GM19463 (cell line): ENCODE data around the gene GID8.

Experiments
- ATAC-seq: cut with Tn5 transposase; IDR thresholded peaks from one replicate; pipeline ENCODE4 v1.9.1; 2021; ENCODE audit warnings: mild to moderate bottlenecking, moderate library complexity; ENCODE audit not compliant: unreplicated experiment

Gene GID8

DNA sequence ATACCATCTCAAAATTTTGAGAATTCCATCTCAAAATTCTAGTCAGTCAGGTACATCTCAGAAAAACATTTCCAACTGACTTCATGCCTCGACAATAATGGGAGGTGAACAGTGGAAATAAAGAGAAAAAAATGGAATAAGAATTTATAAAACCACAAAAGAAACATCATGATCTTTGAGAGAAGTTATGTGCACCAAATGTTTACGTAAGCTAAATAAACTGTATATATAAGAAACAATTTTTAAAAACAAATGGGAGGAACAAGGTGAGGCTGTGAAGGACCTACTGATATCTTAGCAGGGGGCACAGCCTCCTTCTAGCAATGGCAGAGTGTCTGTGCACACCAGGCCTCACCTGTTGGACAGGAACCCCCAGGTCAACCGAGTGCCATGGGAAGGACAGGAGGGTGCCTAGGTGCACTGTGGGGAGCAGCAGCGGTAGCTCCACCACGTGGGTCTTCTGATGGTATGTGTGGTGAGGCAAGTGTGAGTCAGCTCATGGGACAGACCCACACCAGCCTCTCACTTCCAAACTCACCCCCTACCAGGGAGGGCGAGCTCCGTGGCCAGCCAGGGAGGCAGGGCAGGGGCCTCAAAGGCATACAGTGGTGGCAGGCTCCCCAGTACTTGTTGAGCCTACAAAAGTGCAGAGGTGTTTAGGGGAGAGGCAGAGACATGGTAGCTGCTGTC is 34.9 kb upstream of the GID8 start:
- no peak for ATAC-seq

GRCh38 chr20:62905536-62906117 is 32.3 kb upstream of the GID8 start:
- ATAC-seq, result no peak

GRCh38 chr20:62906209-62906608 is 31.7 kb upstream of the GID8 start:
- ATAC-seq, result no peak

DNA sequence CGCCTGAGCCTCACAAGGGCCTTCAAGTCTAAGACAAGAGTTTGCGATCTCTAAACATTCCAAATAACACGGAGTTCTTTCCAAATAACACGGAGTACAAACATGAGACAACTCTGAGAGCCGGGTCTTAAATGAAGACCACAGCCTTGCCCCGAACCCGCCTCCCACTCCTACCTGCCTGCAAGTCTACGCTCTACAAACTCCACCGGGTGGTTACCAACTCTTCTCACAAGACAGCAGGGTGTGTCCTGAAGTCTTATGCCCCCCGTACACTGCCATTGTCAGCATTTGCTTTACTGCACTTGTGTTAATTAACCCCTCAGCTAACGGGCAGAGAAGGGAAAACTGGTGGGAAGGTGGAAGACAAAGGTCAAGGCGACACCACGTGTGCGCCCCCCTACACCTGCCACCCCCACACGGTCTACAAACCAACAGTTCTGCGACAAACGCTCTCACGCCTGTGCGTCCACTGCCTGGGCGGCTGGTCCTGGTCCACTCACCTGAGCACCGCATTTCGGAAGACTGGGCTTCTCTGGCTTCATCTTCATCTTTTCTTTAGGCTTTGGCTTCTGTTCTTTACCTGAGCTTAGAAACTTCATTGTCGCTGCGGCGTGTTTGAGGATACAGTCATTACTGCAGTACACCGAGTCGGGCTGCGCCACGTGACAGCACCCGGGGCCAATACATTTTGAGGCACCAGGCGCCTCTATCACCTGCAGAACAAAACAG is 31.1 kb upstream of the GID8 start:
- ATAC-seq, result no peak

- no peak for ATAC-seq
These were observed 30.3 kb upstream of the GID8 start for GRCh38 chr20:62907384-62908317.

GRCh38 chr20:62908971-62909791 is 28.8 kb upstream of the GID8 start:
- ATAC-seq, result no peak

DNA sequence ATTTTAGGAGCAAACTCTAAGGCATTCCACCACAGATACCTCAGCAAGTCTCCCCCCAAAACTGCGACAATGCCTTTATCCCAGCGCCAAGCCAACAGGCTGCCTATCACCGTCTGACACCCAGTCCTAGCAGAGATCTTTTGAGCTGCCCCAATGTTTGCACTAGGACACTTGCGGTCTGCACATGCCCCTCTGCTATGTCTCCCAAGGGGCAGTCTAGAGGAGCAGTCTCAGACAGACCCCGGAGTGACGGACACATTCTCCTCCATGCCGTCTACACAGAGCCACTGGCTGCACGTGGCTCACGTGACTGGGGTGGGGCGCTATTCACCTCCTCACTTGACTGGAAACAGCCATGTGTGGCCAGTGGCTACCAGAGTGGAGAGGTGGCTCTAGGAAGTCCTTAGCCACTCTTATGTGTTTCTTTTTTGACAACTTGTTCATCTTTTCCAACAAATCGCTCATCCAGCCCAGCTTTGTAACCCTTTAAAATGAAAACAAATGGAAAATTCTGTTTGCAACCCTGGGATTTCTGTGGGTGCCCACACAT is 27.7 kb upstream of the GID8 start:
- no peak for ATAC-seq

GRCh38 chr20:62910777-62911497 is 27.0 kb upstream of the GID8 start:
- no peak for ATAC-seq

DNA sequence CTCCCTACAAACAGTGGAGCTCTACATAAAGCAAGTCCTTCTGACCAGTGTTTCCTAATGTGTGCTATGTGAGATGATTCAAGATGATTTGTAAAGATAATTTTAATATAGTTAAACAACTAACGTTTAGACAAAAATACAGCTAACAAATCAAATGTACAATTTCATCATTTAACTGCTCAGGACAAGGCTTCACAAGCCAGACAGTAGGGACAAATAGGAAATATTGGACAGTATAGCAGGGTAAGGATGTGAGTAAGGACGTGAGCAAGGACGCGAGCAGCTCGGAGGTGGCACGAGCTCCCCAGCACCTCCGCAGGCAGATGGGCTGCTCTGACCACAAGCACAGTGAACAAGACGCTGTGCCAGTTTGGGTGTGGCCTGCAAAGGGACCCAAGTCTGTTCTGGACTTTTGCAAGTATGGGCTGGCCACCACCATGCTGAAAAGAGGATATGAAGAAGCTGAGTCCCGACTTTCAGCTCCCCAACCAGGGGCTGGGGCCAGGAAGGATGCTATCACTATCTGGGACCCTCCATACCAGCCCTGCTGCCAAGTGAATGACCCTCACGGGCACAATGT is 26.2 kb upstream of the GID8 start:
- no peak for ATAC-seq

- ATAC-seq, result no peak
These were observed 24.8 kb upstream of the GID8 start for GRCh38 chr20:62913043-62913630.

DNA sequence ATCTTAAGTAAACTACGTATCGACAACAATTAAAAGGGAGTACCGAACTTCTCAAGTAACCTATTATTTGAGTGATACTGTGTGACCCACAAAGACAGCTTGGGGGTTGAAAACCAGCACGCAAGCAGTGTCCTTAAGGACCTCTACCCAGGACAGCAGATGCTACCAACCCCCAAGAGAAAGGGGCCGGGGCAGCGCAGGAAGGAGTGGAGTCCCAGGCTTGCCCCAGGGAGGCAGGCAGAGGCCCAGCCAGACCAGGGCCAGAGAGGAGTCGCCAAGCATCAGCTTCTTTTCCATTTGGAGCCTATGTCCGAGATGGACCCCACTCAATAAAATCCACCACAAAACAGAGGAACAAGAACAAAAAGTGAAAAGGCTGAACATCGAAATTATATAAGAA is 23.5 kb upstream of the GID8 start:
- ATAC-seq, result no peak

GRCh38 chr20:62914970-62915457 is 22.9 kb upstream of the GID8 start:
- no peak for ATAC-seq

GRCh38 chr20:62916703-62917476 is 21.1 kb upstream of the GID8 start:
- no peak for ATAC-seq

DNA sequence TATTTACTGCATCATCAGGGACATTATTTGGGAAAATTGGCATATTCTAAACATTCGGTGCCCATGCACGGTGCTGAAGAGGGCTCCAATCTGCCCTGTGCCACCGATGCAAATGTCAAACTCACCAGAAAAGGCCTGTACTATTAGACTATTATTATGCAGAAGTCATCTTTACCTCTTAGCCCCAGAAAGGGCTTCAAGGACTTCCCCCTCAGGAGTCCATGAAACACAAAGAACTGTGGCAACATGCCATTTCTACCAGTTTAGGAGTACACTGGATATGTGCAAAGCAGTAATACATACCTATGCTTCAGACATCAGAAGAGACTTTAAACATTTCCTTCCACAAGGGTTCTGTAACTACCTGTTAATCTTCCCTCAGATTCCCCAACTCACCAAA is 20.2 kb upstream of the GID8 start:
- no peak for ATAC-seq

- ATAC-seq, result no peak
These were observed 19.8 kb upstream of the GID8 start for GRCh38 chr20:62918147-62918546.

DNA sequence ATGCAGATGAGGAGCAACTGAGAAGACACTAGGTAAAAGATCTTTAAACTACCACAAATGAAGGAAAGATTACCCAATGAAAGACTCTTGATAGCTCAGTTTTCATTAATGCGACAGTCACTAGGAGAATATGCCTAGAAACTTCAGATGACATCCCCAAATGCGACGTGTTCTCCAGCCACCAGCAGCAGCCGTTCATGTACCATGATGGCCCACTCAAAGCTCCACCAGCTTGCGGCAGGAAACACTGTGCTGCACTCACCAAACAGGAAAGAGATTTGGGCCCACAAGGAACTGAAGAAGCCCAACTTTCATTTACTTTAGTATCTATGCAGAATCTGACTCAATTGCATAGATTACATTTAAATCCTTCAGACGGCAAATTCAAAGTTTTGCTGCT is 19.1 kb upstream of the GID8 start:
- ATAC-seq, result no peak

DNA sequence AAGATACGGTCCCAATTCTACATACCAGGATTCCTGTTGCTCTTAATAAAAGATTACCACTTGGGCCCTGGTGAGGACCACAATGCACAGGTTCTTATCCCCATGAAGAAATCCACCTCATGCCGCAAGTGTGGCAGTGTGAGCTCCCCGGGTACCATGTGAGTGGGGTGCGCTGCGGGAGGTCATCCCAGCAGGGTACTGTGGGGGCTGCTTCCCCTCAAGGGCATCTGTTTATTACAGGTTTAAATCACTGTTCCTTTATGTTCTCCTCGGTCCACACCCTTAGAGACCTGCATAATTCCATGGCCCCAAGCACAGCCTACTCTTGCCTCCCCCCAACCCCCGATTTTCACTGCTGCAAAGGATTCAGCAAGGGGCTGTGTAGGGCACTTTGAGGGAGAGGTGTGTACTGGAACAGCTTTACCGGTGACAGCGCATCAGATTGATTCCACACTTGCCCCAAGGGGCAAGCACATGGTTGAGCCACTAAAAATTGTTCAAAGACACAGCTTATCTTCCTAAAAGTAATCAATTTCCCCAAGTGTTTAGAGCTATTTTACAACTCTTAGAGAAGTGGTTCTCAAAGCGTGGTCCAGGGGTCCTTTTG is 17.8 kb upstream of the GID8 start:
- no peak for ATAC-seq
